NCI-H510A (cell line): ENCODE measurements around the gene KASH5.
"Not testable (repeated sequence)": the region's sequence is repeated elsewhere in the genome, so short reads cannot be mapped to it uniquely, and the experiment has no call there.

Source experiments
- DNase-seq: peaks from one replicate; lab custom pipeline; 2025; lab: John Stamatoyannopoulos, UW

Gene KASH5

DNA sequence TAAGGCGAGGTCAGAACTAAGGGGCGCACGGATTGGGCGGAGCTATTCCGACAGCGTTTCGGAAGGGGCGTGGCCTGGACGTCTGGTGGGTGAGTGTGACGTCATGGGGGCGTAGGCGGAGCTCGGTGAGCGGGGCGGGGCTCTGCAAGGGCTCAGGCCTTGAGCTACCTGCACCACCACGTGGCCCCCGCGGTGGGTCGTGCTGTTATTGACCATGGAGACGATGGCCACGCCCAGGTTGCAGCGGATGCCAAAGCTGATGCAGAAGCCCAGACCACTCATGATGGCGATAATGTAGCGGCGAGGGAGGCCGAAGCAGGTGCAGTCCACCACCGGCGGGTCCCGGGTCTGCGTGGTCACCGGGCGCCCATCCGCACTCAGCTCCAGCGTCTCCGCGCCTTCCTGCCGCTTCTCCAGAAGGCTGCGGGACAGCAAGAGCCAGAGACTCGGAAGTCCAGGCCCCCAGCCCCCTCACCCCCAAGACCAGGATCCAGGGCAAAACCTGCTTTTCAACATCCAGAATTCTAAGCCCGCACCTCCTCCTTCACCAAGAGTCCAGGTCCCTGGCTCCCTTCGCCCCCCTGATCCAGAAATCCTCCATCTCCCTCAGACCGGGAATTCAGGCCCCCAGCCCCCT lies 48.5 kb downstream of the KASH5 start:
- DNase-seq: no peak

DNA sequence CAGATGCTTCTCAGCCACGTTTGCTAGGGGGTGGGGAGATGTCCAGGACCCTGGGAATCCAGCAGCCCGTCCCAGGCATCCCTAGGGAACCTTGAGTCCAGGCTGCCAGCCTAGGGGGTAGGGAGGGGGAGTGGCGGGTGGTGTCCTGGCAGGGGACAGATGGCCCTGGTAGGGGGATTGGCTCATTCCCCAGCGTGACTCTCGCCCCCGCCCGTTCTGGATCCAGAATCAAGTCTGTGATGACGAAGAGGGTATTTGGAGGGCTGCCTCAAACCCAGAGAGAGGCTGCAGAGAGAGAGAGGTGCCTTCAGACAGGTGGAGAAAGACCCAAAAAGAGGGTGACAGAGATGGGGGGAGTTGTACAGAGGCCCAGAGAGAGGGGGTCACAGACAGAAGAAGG lies 49.2 kb downstream of the KASH5 start:
- no peak for DNase-seq

DNA sequence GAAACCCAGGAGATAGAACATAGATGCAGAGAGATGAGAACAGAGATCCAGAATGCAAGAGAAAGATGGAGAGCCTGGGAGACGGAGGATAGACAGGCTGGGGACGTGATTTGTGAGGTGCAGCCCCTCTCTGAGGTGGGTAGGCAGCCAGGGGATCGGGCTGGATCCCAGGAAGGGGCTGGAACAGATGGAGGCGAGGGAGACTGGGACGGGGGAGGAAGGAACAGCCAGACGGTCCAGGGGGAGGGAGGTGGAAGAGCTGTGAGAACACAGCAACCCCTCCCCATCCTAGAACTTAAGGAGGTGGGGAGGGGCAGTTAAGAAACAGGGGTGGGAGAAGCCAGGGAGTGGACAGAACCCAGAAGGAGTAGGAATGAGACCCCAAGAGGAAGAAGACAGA lies 50.2 kb downstream of the KASH5 start:
- no peak for DNase-seq

DNA sequence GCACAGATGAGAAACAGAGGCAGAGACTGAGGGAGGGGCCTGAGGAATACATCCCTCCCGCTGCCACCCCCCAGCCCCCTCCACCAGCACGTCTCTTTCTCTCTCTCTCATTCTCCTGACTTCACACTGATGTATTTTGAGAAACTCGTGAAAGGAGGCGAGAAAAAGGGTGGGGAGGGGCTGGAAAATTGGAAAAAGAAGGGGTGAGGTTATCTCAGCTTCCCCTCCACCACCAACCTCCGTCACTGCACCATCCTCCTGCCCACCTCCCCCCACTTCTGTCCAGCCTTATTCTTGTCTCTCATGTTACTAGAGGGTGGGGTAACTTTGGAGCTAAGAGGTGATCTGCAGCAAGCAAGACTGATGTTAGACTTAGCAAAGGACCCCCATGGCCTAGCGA lies 51.8 kb downstream of the KASH5 start:
- DNase-seq: no peak

DNA sequence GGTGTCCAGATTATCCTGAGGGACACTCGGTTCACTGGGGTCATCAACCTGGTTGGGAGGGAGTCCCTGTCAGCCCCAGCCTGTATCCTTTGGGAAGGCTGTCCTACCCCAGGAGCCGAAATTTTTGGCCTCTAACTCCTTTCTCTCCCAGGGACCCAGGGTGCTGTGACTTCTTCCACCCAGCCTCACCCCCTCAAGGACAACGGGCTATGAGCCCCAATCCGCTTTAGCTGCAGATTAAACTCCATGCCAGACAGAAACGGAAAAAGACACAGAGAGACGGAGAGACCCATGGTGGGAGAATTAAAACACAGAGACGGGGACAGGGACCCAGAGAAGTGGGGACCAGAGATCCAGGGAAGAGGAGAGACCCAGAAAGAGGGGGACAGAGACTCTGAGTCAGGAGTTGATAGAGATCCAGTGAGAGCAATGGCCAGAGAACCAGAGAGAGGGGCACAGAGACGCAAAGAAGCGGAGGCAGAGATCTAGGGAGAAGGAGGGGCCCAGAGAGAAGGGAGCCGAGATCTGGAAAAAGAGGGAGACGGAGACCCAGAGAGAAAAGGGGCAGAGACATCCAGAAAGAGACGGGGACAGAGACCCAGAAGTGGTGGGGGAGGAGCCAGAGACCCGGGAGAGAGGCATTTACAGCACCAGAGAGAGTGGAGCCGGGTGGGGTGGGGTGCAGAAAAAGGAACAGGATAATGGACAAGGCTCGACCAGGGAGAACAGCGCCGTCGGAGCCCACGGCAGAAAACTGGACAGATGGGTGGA lies 52.6 kb downstream of the KASH5 start:
- DNase-seq: no peak

DNA sequence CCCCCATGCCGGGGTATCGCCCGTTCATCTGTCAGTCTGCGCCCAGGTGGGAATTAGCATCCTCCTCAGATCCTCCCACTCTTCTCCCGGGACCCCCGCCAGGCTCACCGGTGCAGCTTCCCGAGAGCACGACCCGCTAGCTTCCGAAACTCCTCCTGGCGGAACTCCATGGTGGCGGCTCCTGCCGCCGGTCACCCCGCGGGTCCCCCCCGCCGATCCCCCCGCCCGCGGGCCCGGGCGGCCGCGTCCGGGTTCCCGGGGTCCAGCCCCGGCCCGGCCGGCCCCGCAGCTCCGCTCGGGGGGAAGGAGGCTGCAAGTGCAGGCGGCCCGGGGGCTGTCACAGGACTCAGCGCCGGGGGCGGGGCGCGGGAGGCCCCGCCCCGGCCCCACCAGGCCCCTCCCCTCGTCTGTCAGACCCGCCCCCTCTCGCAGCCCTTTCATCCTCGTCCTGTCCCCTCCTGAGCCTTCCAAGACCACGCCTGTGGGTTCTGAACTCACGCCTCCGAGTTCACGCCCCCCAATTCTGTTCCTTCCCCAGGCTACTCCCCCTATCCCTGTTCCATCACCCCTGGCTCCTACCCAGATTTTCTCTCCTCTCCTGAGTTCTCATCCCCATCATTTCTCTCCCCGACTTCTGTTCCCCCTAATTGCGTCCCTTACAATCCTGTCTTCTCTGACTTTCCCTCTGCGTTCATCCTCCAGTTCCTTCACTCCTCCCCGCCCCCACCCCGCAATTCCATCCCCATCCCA lies 53.3 kb downstream of the KASH5 start, which contains the start of gene SLC17A7:
TSS of gene SLC17A7 (minus strand) at position 318 of the 750 bp plus-strand sequence. CDS start at position 170, 148 bp downstream.
- DNase-seq: no peak

DNA sequence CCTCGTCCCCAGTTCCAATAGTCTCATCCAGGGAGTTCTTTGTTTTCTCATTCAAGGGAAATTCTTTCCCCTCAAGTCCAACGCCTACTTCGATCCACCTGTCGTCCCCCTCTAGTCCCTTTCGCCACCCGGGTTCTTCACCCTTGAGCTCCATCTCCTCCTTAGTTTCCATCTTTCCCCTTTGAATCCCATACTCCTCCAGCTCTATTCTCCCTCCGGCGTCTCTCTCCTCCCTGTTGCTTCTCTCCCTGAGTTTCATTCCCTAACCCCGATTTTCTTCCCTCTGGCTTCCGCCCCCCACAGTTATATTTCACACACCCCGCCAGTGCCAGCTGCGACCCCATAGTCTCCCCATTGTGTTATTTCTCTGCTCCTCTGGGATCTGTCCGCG lies 53.9 kb downstream of the KASH5 start:
- DNase-seq: no peak

DNA sequence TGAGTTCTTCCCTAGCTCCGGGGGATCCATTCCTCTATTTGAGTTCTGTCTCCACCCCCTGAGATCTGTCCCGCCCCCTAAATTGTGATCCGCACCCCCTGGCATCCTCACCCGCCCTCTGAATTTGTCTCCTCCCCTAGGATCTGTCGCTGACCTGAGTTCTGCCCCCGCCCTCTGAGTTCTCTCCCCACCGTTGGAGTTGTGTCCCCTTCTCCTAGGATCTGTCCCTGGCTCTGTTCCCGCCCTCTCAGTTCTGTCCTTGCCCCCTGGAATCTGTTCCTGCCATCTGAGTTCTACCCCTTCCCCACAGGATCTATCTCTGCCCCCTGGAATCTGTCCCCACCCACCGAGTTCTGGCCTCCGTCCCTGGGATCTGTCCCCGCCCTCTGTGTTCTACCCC lies 54.3 kb downstream of the KASH5 start:
- DNase-seq: no peak

DNA sequence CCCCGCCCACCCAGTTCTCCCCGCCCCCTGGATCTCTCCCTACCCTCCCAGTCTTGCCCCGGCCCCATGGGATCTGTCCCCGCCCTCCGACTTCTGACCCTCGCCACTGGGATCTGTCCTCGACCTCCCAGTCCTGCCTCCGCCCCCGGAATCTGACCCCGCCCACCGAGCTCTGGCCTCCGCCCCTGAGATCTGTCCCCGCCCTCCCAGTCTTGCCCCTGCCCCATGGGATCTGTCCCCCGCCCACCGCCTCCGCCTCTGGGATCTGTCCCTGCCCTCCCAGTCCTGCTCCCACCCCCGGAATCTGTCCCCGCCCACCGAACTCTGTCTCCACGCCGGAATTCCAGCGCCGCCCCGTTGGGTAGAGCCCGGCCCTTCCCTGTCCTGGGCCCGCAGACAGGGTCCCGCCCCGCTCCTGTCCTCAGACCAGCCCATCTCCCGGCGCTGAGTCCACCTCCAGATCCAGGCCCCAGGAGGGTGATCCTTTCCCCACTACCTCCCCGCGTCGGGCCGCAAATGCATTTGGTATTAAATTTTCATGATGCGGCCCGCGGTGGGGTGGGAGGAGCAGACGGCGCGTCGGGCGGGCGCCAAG lies 54.8 kb downstream of the KASH5 start:
- peak; percentile 40 for DNase-seq

DNA sequence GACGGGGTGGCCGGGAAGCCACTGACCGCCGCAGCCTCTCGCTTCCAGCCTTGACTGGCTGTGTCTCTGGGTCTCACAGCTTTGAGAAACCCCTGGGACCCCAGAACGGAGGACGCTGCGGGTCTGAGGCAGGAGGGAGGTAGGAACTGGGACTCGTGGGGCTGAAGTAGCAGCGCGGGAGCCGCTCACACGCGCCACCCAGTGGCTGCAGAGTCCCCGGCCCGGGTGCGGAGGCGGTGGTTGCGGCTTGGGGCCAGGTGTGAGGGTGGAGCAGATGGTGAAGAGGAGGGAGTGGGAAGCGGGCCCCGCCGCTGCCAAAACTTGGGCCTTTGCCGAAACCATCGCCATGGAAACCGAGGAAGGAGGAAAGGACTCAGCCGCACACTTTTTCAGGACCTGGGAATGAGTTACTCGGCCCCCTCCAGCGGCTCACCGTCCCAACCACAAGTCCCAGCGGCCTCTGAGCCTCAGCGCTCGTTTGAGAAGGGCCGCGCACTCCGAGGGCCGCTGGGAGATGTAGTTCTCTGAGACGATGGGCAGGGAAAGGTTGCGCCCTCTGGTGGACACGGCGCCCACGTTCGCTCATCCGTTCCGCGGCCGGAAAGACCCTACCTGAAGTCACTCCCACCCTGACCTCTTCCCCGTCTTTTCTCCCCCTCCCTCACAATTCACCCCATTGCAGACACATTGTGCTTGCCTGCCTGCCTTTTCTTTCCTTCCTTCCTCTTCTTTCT lies 55.5 kb downstream of the KASH5 start:
- peak; percentile 88 for DNase-seq

DNA sequence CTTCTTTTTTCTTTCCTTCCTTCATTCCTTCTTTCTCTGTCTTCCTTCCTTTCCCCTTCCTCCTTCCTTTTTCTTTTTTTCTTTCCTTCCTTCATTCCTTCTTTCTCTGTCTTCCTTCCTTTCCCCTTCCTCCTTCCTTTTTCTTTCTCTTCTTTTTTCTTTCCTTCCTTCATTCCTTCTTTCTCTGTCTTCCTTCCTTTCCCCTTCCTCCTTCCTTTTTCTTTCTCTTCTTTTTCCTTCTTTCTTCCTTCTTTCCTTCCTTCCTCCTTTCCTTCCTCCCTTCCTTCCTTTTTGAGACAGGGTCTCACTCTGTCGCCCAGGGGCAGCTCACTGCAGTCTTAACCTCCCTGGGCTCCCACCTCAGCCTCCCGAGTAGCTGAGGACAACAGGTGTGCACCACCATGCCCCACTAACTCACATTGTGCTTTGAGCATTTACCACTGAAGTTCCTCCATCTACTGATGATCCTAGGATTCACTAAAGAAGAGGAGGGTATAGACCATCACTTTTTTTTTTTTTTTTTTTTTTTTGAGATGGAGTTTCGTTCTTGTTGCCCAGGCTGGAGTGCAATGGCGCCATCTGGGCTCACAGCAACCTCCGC lies 56.2 kb downstream of the KASH5 start:
- DNase-seq: not testable (repeated sequence)

DNA sequence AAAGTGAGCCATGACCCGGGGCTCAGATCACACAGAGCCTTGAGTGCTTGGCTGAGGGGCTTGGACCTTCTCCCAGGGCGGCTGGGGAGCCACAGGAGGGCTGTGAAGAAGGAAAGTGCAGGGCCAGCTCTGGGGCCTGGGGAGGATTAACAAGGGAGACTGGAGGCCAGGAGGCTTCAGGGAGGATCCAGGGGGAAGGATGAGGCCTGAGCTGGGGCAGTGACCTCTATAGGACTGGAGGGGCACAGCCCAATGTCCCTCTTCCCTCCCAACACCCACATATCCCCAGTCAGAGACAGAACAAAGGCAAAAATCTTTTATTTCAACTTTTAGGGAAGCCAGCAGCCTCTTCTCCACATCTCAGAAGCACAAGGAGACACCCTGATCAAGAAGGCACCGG lies 57.9 kb downstream of the KASH5 start:
- DNase-seq: no peak

DNA sequence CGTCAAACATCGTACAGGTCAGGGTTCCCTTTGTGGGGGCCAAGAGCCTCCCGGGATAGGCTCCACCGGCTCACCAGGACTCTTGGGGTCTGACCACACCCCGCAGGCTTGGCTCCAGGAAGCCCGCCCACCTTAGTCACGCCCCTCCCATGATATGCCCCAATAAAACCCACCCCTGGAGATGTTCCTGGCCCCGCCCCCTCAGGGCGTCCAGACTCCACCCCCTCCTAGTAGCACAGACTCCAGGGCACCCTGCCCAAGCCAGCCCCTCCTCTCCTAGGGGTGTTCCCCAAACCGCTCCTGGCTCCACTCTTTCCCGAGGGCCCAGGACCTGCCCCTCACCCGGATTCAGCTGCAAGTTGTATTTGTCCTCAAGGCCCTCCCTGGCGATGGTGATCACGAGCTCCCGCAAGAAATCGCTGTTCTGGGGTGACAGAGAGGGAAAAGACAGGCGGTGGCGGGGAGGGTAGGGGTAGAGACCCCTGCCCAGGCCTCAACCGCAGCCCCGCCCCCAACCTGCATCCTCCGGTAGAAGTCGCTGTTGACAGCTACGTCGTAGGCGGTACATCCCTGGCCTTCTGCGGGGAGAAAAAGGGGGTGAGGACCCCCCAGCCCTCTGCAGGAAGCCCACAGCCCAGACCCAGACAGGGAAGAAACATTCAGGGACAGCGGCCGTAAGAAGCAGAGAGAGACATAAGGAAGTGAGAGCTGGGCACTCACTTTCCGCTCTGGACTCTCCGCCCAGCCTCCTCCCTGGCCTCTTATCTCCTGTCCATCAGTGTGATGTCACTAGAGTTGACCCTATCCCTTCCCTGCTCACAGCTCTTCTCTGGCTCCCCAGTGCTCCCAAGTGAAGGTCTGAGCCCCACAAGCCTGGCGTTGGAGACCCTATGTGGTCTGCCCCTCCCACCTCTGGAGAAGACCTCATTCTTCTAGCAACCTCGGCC lies 59.7 kb downstream of the KASH5 start:
- DNase-seq: no peak

DNA sequence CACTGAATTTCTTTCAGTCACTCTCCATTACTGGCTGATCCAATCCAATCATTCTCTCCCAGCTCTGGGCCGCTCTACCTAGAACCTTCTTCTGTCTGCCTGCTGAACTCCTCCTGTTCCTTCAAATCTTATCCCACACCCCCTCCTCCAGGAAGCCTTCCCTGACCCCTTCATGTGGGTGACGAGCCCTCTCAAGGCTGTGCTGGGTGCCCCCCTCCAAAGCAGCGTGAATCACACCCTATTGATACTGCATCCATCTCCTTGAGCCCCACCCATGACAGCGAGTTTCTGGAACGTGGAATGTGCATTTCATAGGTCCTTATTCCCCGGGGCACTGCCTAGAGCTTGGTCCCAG lies 60.4 kb downstream of the KASH5 start:
- DNase-seq: no peak

DNA sequence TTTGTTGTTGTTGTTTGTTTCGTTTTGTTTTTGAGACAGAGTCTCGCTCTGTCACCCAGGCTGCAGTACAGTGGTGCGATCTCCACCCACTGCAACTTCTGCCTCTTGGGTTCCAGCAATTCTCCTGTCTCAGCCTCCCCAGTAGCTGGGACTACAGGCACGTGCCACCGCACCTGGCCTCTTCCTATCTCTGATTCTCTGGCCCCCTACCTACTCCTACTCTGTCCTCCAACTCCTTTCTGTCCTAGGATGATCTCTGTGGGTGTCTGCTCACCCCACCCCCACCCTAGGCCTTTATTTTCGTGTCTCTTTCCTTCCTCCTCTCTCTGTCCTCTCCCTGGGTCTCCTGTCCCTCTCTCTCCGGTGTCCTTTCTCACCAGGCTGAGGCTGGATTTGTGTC lies 62.4 kb downstream of the KASH5 start:
- no peak for DNase-seq

DNA sequence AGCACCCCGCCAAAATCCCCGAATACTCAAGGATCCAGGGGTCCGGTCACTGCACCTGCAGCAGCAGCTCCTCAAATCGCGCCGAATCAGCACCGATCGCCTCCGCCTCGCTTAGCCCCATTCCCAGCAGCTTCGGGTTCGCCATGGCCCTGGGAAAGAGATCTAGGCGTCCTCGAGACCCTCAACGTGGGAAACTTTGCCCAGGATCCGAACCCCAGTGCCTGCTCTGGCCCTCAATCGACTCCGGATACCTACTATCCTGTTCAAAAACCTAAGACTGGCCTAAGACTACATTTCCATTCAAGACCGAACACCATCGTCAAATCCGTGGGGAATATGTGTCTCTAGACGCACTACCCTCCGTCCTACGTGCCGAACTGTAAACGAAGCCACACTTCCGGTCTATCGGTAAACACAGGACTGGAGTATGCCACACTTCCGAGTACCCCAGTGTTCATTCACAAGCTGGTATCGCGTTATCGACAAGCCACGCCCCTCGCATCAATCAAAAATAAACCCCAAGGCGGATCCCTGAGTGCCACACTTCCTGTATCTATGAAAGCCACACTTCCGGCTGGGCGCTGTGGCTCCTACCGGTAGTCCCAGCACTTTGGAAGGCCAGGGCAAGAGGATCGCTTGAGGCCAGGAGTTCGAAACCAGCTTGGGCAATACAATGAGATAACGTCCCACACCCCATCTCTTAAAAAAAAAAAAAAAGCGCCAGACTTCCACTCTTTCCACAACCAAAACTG lies 63.6 kb downstream of the KASH5 start, which contains the start of gene PIH1D1:
TSS of gene PIH1D1 (minus strand) at position 385 of the 752 bp plus-strand sequence. CDS start at position 145, 240 bp downstream.
- DNase-seq: peak; percentile 97

DNA sequence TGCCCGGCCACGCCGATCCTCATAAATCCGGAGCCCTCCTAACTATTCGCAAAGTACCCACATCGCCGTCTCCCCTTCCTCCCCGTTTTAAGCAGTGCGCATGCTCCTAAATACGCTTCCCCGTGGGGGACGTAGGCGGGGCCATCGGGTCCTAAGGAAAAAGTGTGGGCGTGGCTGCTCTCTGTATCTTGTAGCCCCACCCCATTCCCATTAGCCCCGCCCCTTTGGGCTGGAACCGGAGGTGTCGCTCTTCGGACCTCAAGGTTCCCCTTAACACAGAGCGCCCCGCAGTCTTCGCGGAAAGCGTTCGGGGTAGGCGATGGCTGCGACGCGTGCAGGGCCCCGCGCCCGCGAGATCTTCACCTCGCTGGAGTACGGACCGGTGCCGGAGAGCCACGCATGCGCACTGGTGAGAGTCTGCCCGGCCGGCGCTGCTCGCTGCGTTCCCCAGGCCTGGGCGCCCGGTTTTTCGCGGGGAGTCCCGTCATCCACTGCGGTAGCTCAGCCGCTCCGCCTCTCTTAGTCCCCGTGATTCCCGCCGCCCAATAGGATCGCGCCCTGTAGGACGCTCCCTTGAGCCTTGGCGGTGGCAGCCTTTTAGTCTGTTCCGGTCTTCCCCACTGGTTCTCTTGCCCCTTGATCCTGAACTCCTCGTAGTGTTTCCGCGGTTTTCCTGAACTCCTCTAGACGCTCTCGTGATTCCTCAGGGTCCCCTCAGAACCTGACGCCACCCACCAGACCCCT lies 65.1 kb downstream of the KASH5 start, which contains the start of gene ALDH16A1:
TSS of gene ALDH16A1 (plus strand) at position 213 of the 744 bp plus-strand sequence. CDS start at position 320, 107 bp downstream.
- peak; percentile 95 for DNase-seq

DNA sequence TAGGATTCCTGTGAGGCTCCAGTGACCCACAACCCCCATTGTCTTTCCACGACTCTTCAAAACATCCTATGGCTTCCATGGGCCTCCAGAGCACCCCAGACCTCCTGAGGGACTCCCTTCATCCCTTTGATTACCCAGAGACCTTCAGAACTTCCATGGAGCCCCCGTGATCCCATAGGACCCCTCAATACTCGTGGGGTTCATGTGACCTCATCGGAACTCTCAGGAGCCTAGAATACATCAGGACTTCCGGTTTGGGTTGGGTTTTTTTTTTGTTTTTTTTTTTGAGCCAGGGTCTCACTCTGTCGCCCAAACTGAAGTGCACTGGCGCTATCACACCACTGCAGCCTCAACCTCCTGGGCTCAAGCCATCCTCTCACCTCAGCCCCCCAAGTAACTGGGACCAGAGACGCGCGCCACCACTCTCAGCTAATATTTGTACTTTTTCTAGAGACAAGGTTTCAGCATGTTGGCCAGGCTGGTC lies 65.8 kb downstream of the KASH5 start:
- DNase-seq: no peak
